T-helper 9 cell (primary cell): ENCODE results near the gene CDH13.

Experiments used
- DNase-seq: peaks from one replicate; pipeline ENCODE4 v3.0.0-alpha.2; 2020

The CDH13 gene

DNA sequence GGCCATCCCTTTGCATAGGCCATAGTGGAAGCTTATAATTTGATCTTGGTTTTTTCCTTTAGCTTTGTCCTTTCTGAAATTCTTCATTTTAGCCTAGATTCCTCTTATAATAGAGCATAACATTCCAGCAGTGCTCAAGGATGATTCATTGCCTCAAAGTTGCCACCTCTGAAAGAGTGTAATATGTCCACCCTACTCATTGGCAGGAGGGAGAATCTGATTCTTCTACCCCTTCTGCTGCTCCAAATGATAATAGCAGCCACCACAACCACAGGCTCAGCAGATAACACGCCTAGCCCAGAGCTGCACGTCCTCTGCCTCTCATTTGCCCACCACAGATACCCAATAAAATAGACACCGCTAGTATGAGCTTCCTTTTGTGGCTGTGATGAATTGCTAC is 843.6 kb downstream of the CDH13 start:
- no peak for DNase-seq

- no peak for DNase-seq
These were observed 846.2 kb downstream of the CDH13 start for GRCh38 chr16:83472776-83473501.

GRCh38 chr16:83473926-83474650 is 847.3 kb downstream of the CDH13 start:
- no peak for DNase-seq

- no peak for DNase-seq
These were observed 848.3 kb downstream of the CDH13 start for GRCh38 chr16:83475108-83475507.

DNA sequence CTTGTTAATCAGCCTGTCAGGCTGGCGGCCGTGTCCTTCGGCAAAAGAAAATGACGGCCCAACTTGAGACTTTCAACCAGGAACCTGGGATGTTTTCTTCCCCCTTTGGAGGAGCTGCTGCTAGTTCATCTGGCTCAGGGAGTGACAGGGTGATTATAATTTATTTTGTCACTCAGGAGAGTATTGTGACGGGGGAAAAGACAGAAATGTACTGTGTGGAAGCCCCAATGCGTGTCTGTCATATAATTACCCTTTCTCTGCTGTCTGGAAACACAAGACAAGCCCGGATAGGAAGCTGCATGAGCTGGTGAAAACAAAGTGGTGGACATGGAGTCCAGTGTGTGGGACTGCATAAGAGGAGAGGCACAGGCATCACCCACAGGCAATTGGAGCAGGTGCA is 854.8 kb downstream of the CDH13 start:
- no peak for DNase-seq

- no peak for DNase-seq
These were observed 855.9 kb downstream of the CDH13 start for GRCh38 chr16:83482545-83483162.

DNA sequence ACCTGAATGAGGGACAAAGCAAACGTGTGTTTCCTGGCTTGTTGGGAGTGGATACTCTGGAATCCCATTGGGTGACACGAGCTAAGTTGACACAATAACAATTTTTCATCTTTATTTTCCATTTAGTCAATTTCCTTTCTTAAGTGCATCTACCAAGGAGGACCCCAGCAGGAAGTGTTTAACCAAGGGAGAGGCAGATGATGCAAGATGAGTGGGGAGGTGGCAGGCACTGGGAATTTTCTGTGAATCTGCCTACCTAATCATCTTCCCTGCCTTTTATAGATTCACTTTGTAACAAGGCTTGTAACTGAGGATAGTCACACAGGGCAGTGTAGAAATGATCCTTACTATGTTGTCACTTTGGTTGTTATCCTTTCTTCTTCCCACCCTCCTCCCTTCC is 863.3 kb downstream of the CDH13 start:
- no peak for DNase-seq

DNA sequence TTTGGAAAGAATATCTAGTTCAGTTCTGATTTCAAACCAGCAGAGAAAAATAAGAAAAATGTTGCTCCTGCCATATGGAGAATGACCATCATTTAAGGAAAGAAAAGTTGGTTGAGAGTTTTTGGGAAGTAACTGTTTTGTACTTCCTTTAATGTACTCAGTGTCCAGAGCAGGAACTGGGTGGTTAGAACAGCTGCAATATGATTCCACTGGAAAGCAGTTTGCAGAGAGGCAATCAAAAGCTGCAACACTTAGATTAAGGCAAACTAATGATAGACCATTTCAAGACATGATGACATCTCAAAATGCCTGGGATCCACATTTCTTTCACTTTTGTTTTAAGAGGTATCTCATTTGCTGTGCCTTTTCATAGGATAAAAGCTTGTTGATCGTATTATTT is 867.7 kb downstream of the CDH13 start:
- DNase-seq: no peak

- DNase-seq: no peak
These were observed 874.7 kb downstream of the CDH13 start for GRCh38 chr16:83501481-83501880.

GRCh38 chr16:83508295-83508694 is 881.5 kb downstream of the CDH13 start:
- no peak for DNase-seq

GRCh38 chr16:83509316-83509715 is 882.5 kb downstream of the CDH13 start:
- no peak for DNase-seq

- DNase-seq: no peak
These were observed 884.1 kb downstream of the CDH13 start for GRCh38 chr16:83510906-83511305.

DNA sequence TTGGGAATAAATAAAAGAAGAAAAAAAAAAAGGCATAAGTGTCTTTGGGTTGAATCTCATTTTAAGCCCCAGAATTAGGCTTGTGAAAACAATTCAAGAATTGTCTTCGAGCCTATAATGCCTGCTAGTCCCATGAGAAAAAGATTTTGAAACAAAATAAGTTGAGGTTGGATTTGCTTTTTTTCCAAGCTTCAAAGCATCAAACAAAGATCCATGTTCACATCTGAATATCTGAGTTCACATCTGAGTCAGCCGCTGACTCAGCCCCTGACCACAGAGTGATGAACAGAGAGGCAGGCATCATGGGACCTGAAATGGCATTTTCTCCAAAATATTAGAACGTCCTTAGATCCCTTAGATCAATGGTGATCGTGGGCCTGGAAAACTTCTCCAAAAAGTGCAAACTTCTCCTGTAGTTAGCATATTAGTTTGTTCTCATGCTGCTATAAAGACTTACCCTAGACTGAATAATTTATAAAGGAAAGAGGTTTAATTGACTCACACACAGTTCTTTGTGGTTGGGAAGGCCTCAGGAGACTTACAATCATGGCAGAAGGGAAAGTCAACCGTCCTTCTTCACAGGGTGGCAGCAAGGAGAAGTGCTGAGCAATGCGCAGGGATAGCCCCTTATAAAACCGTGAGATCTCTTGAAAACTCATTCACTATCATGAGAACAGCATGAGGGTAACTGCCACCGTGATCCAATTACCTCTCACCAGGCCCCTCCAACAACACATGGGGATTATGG is 886.4 kb downstream of the CDH13 start:
- no peak for DNase-seq

GRCh38 chr16:83515395-83515794 is 888.6 kb downstream of the CDH13 start:
- no peak for DNase-seq

- no peak for DNase-seq
These were observed 890.2 kb downstream of the CDH13 start for GRCh38 chr16:83516931-83517330.

- no peak for DNase-seq
These were observed 890.6 kb downstream of the CDH13 start for GRCh38 chr16:83517398-83517797.

- no peak for DNase-seq
These were observed 893.8 kb downstream of the CDH13 start for GRCh38 chr16:83520596-83520995.

DNA sequence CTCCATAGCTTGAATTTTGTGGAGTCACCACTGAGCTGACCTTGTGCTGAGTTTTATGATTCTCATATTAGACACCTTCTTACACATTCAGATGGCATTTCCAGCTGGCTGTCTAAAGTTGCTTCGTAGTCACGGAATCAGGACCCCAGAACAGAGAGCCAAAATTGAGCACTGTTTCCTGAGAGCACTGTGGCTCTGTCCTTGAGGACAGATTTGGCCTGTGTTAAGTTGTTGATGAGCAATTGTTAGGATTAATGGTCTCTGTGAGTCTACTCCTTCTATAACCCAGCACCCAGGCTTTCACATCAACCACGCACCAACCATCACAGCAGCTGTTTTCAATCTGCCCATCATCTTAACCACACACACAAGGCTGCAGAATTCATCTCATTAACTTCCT is 903.5 kb downstream of the CDH13 start:
- no peak for DNase-seq

DNA sequence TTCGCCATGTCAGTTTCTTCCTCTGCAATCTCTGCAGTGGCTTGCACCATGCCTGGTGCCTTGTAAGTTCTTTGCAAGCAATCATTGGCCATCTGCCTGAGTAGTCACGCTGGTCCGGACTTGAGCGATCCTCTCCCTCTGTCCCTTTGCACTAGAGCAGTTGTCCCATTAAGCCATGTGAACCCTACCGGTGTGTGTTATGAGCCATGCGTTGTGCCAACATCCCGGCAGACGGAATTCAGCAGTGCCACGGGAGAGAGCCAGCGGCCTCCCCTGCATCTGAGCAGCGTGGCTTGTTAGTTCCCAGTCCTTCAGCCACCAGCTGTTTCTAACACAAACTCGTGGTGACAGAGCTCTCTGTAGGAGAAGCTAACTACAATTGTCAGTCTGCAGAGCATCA is 905.9 kb downstream of the CDH13 start:
- DNase-seq: no peak

- DNase-seq: no peak
These were observed 906.4 kb downstream of the CDH13 start for GRCh38 chr16:83533193-83533592.

DNA sequence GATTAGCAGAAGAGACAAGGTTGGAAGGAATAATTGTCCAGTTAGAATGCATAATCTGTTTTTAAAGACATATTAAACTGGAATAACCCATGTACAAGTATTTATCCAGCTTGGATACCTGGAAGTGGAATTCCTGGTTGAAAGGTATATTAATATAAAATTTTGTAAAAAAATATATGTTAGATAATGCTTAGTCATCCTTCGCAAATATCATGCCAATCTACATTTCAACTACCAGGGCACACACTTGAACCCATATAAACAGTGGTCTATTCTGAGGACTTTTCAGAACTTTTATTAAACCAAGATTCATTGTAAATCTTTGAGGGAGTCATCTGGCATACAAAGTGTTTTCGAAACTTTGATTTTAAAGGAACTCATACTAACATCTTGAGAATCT is 911.9 kb downstream of the CDH13 start:
- no peak for DNase-seq

GRCh38 chr16:83539736-83540490 is 913.1 kb downstream of the CDH13 start:
- DNase-seq: no peak

- DNase-seq: no peak
These were observed 914.5 kb downstream of the CDH13 start for GRCh38 chr16:83541231-83541630.
